SK-N-SH (cell line): ENCODE results near the gene GHRHR. TPM values are rescaled to one million over a fixed set of nuclear protein-coding genes. Genes with fewer than 3 reads are reported as not detected.

Source experiments
- CTCF ChIA-PET: fragments of 300-600, 350-600 bp; formaldehyde crosslinking; extraction: SDS; loops from one replicate; lab custom pipeline; 2021; lab: Yijun Ruan, JAX
- POLR2A ChIA-PET: fragments of 350-600 bp; sonication (Branson Sonifier 250); formaldehyde crosslinking; extraction: SDS; loops from one replicate; lab custom pipeline; 2020; ENCODE audit warnings: antibody characterized with exemption, inconsistent platforms; lab: Yijun Ruan, JAX
- DNase-seq: peaks from one replicate; pipeline ENCODE4 v3.0.0; 2012
- H2AFZ ChIP-seq: fragments of 200-600 bp; sonication (generic); 2 replicates; pipeline ENCODE4 v1.8.1; 2016; ENCODE audit warnings: antibody characterized with exemption, mild to moderate bottlenecking, low read depth
- H3F3A ChIP-seq: fragments of 200-600 bp; sonication (generic); replicated peaks from 2 replicates; pipeline ENCODE3; 2016; ENCODE audit warnings: antibody characterized with exemption, mild to moderate bottlenecking; ENCODE audit not compliant: insufficient read depth
- H3K27ac ChIP-seq, 2 experiments: fragments of 200-500 bp in 1 of 2; fragments of 200-600 bp in 1 of 2; sonication (Bioruptor generic) in 1 of 2; sonication (generic), shearing (Covaris generic) in 1 of 2; 2 replicates each; pipeline versions ENCODE4 v1.5.1 to v1.6.1; 2014 to 2016; ENCODE audit warnings: low read depth in 2 of 2, inconsistent platforms in 1 of 2, low read length in 1 of 2, mild to moderate bottlenecking in 1 of 2, mixed read lengths in 1 of 2
- H3K27me3 ChIP-seq: fragments of 200-600 bp; sonication (generic), shearing (Covaris generic); 2 replicates; pipeline ENCODE4 v1.6.1; 2016; ENCODE audit warnings: mixed run types; ENCODE audit not compliant: insufficient read depth
- H3K36me3 ChIP-seq, 2 experiments: fragments of 200-500 bp in 1 of 2; fragments of 200-600 bp in 1 of 2; sonication (Bioruptor generic) in 1 of 2; sonication (generic) in 1 of 2; replicated peaks in 1 of 2; 2 replicates each; pipeline versions ENCODE3 to v1.5.1; 2014 to 2016; ENCODE audit warnings: low read length in 1 of 2, mild to moderate bottlenecking in 1 of 2; ENCODE audit not compliant: insufficient read depth in 2 of 2, control insufficient read depth in 1 of 2
- H3K4me1 ChIP-seq, 2 experiments: fragments of 200-500 bp in 1 of 2; fragments of 200-600 bp in 1 of 2; sonication (Bioruptor generic) in 1 of 2; sonication (generic), shearing (Covaris generic) in 1 of 2; 2 replicates each; pipeline versions ENCODE4 v1.5.1 to v1.6.1; 2014 to 2016; ENCODE audit warnings: low read depth in 1 of 2, low read length in 1 of 2, mixed run types in 1 of 2; ENCODE audit not compliant: insufficient read depth in 2 of 2, control insufficient read depth in 1 of 2
- H3K4me2 ChIP-seq: fragments of 200-600 bp; sonication (generic), shearing (Covaris generic); 2 replicates; pipeline ENCODE4 v1.6.1; 2017; ENCODE audit warnings: mixed run types
- H3K4me3 ChIP-seq, 2 experiments: fragments of 200-500 bp in 1 of 2; fragments of 200-600 bp in 1 of 2; sonication (Bioruptor generic) in 1 of 2; sonication (generic), shearing (Covaris generic) in 1 of 2; 2 replicates each; pipeline versions ENCODE4 v1.5.1 to v1.8.1; 2014 to 2016; ENCODE audit warnings: low read depth in 2 of 2, inconsistent platforms in 1 of 2, low read length in 1 of 2, mild to moderate bottlenecking in 1 of 2, mixed read lengths in 1 of 2, moderate library complexity in 1 of 2
- H3K79me2 ChIP-seq: fragments of 200-600 bp; sonication (generic); 2 replicates; pipeline ENCODE4 v1.8.1; 2017; ENCODE audit warnings: mild to moderate bottlenecking; ENCODE audit not compliant: insufficient read depth
- H3K9ac ChIP-seq: fragments of 200-600 bp; sonication (generic); 2 replicates; pipeline ENCODE4 v1.6.1; 2017; ENCODE audit warnings: mixed run types
- H3K9me2 ChIP-seq: fragments of 200-600 bp; sonication (generic); 2 replicates; pipeline ENCODE4 v1.6.1; 2017; ENCODE audit warnings: mixed run types
- H3K9me3 ChIP-seq: fragments of 200-600 bp; sonication (generic); 2 replicates; pipeline ENCODE4 v1.6.1; 2017; ENCODE audit warnings: mixed run types, mild to moderate bottlenecking, moderate library complexity
- H4K20me1 ChIP-seq: fragments of 200-600 bp; sonication (generic); 2 replicates; pipeline ENCODE4 v1.6.1; 2017; ENCODE audit warnings: mild to moderate bottlenecking, mixed run types; ENCODE audit not compliant: insufficient read depth
- CTCF ChIP-seq: fragments of 200-600 bp; sonication (generic); IDR thresholded peaks from 2 replicates; pipeline ENCODE4 v1.6.1; 2017; ENCODE audit warnings: antibody characterized with exemption, mild to moderate bottlenecking, moderate library complexity
- FOSL2 ChIP-seq: IDR thresholded peaks from 2 replicates; pipeline ENCODE4 v1.4.0; 2012; ENCODE audit warnings: low read depth, mild to moderate bottlenecking, moderate library complexity, borderline replicate concordance
- IRF3 ChIP-seq: fragments of 150-350 bp; IDR thresholded peaks from 2 replicates; pipeline ENCODE4 v1.6.1; 2016; ENCODE audit warnings: mild to moderate bottlenecking, low read depth, low read length
- MEF2A ChIP-seq: IDR thresholded peaks from 2 replicates; pipeline ENCODE4 v1.4.0; 2012; ENCODE audit warnings: low read depth, borderline replicate concordance
- NFIC ChIP-seq: IDR thresholded peaks from 2 replicates; pipeline ENCODE4 v1.4.0; 2012; ENCODE audit warnings: borderline replicate concordance
- REST ChIP-seq: IDR thresholded peaks from 2 replicates; pipeline ENCODE4 v1.6.1; 2012; ENCODE audit warnings: mild to moderate bottlenecking, low read depth, low read length, moderate library complexity
- SMC3 ChIP-seq: IDR thresholded peaks from 2 replicates; pipeline ENCODE4 v1.6.1; 2012; ENCODE audit warnings: low read depth, low read length, improper control_type of control experiment
- TAF1 ChIP-seq: IDR thresholded peaks from 2 replicates; pipeline ENCODE4 v1.6.1; 2012; ENCODE audit warnings: low read depth, mild to moderate bottlenecking, low read length, moderate library complexity, borderline replicate concordance
- WGBS: methylation state at CpG from one replicate; pipeline ENCODE4 v1.1.6; 2017; ENCODE audit warnings: low lambda C conversion rate; 5-methylcytosine and 5-hydroxymethylcytosine counted together
- polyA plus RNA-seq, 3 experiments: library from polyadenylated mRNA; depleted of rRNA; stranded (reverse); fragments of >200 nt; gene quantifications; 2 replicates each; pipeline ENCODE4 v1.2.3, GENCODE V29; 2012

Gene GHRHR
- polyA plus RNA-seq, 1 of the 3 experiments (the other 2 are of a cell fraction), result not detected

GRCh38 chr7:30979027-30979426 lies 15.3 kb downstream of the GHRHR start (continued):
- no peak for TF ChIP-seq IRF3

GRCh38 chr7:30980194-30980593 lies 16.4 kb downstream of the GHRHR start:
- Histone ChIP-seq H4K20me1 (no peaks in the 10 kb centered on the region), H3K9ac (no peak overlapping the region), H3K4me3 (no peak overlapping the region), H3K4me2 (no peak overlapping the region), H3F3A (no peaks in the 10 kb centered on the region), H3K4me1 (peaks cover 0 to 12% of the 10 kb centered on the region in 2 experiments; a peak in 1 of 4 replicates), H2AFZ (no peak overlapping the region), H3K9me3 (no peaks in the 10 kb centered on the region), H3K9me2 (no peaks in the 10 kb centered on the region), H3K27me3 (peaks cover 20% of the 10 kb centered on the region; the same call in 1 of the 2 replicates), H3K79me2 (no peaks in the 10 kb centered on the region), H3K36me3 (no peaks in the 10 kb centered on the region), H3K27ac (no peak overlapping the region)
- no peak for DNase-seq
- ChIA-PET CTCF (interaction anchor here (0.6 to 31.8 kb wide), 7 partner anchors 41 to 154 kb away, joined by 3 to 1191 read pairs (median 7); partner anchors contain the start of gene ADCYAP1R1), POLR2A (no interaction called here)
- TF ChIP-seq NFIC (no peak), IRF3 (no peak), REST (no peak), TAF1 (no peak), CTCF (no peak), FOSL2 (no peak), SMC3 (no peak), MEF2A (no peak)
- WGBS, result 33% methylated on average over 7 of the region's 7 CpGs
